ENCODE data around the gene CYP2E1.
"Not testable (repeated sequence)": the region's sequence is repeated elsewhere in the genome, so short reads cannot be mapped to it uniquely, and the experiment has no call there.

The CYP2E1 gene

DNA sequence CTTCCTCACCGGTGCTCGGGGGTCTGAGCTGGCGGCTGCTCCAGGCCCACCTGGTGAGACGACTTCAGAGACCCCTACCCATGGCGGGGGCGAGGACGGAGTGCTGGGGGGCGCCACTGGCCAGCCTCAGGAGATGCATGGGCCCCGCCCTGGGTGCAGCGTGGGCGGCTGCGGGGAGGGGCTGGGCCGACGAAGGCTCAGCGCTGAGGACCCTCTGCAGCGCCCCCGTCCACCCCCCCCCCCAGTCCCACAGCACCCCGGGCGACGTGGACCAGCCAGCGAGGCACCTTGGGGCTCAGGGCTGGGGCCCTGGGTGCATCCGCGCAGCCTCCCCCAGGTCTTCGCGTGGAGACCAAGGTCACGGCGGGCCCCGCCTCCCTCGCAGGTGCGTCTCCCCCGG lies 49.9 kb downstream of the CYP2E1 start:
- DNase-seq, result not testable (repeated sequence)

Measured in NCI-H1930 (cell line).